K562 (cell line): Measurements from ENCODE around the gene ALKBH3.

ENCODE experiments used
- CXXC5 ChIP-seq: fragments of 250-450 bp; sonication (Bioruptor Pico); IDR thresholded peaks from 2 replicates; pipeline ENCODE4 v1.8.0; 2022; ENCODE audit warnings: inconsistent platforms, mild to moderate bottlenecking, moderate library complexity
- EZH2 ChIP-seq: IDR thresholded peaks from 2 replicates; pipeline ENCODE4 v1.6.1; 2012; ENCODE audit warnings: low read depth, mild to moderate bottlenecking, inconsistent platforms, low read length, borderline replicate concordance
- RFX7 ChIP-seq: fragments of 250-450 bp; sonication (Bioruptor Pico); IDR thresholded peaks from 2 replicates; pipeline ENCODE4 v1.5.1; 2021; ENCODE audit warnings: mild to moderate bottlenecking
- YY1 ChIP-seq, 3 experiments: IDR thresholded peaks; 2 replicates each; pipeline ENCODE4 v1.6.1; 2011; ENCODE audit warnings: low read length in 2 of 3, mild to moderate bottlenecking in 2 of 3, moderate library complexity in 2 of 3, borderline replicate concordance in 1 of 3, control low read depth in 1 of 3, low read depth in 1 of 3; ENCODE audit not compliant: insufficient read depth in 3 of 3, insufficient replicate concordance in 2 of 3, control insufficient read depth in 1 of 3, insufficient read length in 1 of 3; ENCODE audit errors: extremely low read depth in 1 of 3
- ZNF165 ChIP-seq: fragments of 250-450 bp; sonication (Bioruptor Pico); IDR thresholded peaks from 2 replicates; pipeline ENCODE4 v1.4.0; 2020; ENCODE audit warnings: borderline replicate concordance

DNA sequence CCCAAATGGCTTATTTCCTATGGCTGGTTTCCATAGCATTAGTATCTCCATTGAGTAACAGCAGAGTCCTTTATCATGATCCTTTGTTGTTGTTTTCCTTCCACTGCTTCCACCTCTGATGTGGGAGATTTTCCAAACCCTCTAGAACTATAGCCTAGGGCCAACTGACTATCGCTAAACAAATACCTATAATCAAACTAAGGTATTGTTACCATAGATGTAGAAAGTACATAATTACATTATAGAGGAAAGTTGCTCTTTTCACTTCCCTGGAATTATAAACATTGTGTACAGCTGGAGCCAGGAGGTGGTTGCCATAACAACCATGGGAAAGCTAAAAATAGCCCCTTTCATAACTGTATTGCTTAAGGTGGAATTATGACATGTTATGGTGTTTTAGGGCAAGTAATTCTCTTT is 47.0 kb upstream of the ALKBH3 start:
- TF ChIP-seq YY1 (IDR thresholded peaks at IDR 0.05; ENCODE audit: borderline replicate concordance in 1 of 3, control insufficient read depth in 1 of 3, extremely low read depth in 1 of 3, insufficient read depth in 3 of 3, insufficient read length in 1 of 3, insufficient replicate concordance in 2 of 3, low read depth in 1 of 3, low read length in 2 of 3), result no peak
- TF ChIP-seq RFX7, result no peak
- TF ChIP-seq EZH2, result no peak
- TF ChIP-seq ZNF165, result no peak
- TF ChIP-seq CXXC5 (CRISPR knock-in tag), result no peak
